SK-N-MC (cell line): ENCODE measurements around the gene DLX1.
"Not testable (repeated sequence)": the region's sequence is repeated elsewhere in the genome, so short reads cannot be mapped to it uniquely, and the experiment has no call there.

Experiments used
- DNase-seq: peaks from one replicate; pipeline ENCODE4 v3.0.0-alpha.2; 2011; ENCODE audit warnings: low read depth, low spot score
- H3K27ac ChIP-seq: fragments of 200-600 bp; sonication (generic); 2 replicates; pipeline ENCODE4 v1.5.1; 2016; ENCODE audit warnings: mixed run types
- H3K36me3 ChIP-seq: fragments of 200-600 bp; sonication (generic); 2 replicates; pipeline ENCODE4 v1.6.1; 2017; ENCODE audit warnings: antibody characterized with exemption, low read length, mixed read lengths; ENCODE audit not compliant: insufficient read depth
- H3K4me3 ChIP-seq: fragments of 200-600 bp; sonication (generic); 2 replicates; pipeline ENCODE4 v1.5.1; 2016
- H3K9ac ChIP-seq: fragments of 200-600 bp; sonication (generic); 2 replicates; pipeline ENCODE4 v1.8.0; 2017; ENCODE audit warnings: mixed run types, mixed read lengths; ENCODE audit not compliant: insufficient read length
- H3K9me3 ChIP-seq: fragments of 200-600 bp; sonication (generic); 2 replicates; pipeline ENCODE4 v1.6.1; 2017; ENCODE audit warnings: low read depth, mild to moderate bottlenecking, antibody characterized with exemption, low read length, moderate library complexity, mixed read lengths
- EZH2 ChIP-seq: fragments of 200-600 bp; sonication (generic); IDR thresholded peaks from one replicate; pipeline ENCODE4 v1.6.1; 2017; ENCODE audit warnings: antibody characterized with exemption
- FOXP2 ChIP-seq: optimal IDR thresholded peaks from 2 replicates; pipeline ENCODE3; 2011; ENCODE audit warnings: mild to moderate bottlenecking, moderate library complexity; ENCODE audit not compliant: insufficient read depth; ENCODE audit errors: extremely low read length, control extremely low read depth
- POLR2AphosphoS5 ChIP-seq: IDR thresholded peaks from 2 replicates; pipeline ENCODE4 v1.6.1; 2012; ENCODE audit warnings: mild to moderate bottlenecking, low read depth, low read length, borderline replicate concordance

Gene DLX1

GRCh38 chr2:172062402-172063004 is 22.8 kb upstream of the DLX1 start:
- no peak for DNase-seq
- Histone ChIP-seq H3K9ac (no peak overlapping the region), H3K9me3 (no peaks in the 10 kb centered on the region), H3K27ac (no peak overlapping the region), H3K4me3 (no peak overlapping the region), H3K36me3 (no peaks in the 10 kb centered on the region)
- no peak for TF ChIP-seq POLR2AphosphoS5
- TF ChIP-seq EZH2 = no peak
- TF ChIP-seq FOXP2 = no peak

DNA sequence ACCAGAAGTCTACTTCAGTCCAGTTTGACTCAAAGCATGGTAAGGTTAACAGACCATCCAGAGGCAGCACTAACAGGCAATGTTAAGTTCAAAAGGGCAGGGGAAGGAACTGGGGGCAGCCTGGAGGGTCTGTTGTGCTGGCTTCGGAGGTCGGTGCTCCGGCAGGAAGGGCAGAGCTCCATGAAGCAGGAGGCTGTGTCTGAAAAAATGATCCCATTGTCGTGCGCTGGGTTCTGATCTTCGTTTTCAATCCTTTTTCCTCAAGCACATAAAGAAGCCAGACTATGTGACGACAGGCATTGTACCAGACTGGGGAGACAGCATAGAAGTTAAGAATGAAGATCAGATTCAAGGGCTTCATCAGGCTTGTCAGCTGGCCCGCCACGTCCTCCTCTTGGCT is 21.9 kb upstream of the DLX1 start:
- Histone ChIP-seq H3K9me3 (no peaks in the 10 kb centered on the region), H3K36me3 (no peaks in the 10 kb centered on the region), H3K4me3 (no peak overlapping the region), H3K9ac (no peak overlapping the region), H3K27ac (no peak overlapping the region)
- TF ChIP-seq EZH2 (no peak), FOXP2 (no peak), POLR2AphosphoS5 (no peak)
- DNase-seq = no peak

GRCh38 chr2:172065111-172065510 is 20.2 kb upstream of the DLX1 start:
- no peak overlapping the region for H3K4me3 ChIP-seq
- H3K9me3 ChIP-seq = no peaks in the 10 kb centered on the region
- no peak overlapping the region for H3K9ac ChIP-seq
- H3K27ac ChIP-seq = no peak overlapping the region
- no peak for DNase-seq
- no peaks in the 10 kb centered on the region for H3K36me3 ChIP-seq
- no peak for TF ChIP-seq EZH2
- TF ChIP-seq POLR2AphosphoS5 = no peak
- TF ChIP-seq FOXP2 = no peak

DNA sequence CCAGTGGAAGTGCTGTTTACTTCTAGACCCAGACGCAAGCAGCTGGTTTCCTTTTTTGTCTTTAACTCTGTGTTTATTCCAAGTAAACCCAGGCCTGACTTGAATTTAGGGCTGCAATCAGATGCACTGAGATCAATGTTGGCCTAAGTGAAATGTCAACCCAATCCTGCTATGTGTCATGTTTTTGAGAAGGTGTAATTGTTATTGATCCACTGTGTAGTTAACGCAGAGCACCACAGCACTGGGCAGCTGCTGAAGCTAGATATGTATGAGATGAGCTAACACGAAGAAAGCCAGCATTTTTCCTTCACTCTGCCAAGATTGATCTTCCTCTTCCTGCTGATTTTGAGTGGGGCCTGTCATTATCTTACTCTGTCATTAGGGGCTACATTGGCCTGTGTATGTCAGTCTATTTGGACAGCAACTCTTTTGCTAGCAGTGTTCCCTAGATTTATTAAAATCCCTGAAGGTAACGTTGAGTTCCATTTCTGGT is 18.9 kb upstream of the DLX1 start:
- no peak for DNase-seq
- Histone ChIP-seq H3K9ac (no peak overlapping the region), H3K36me3 (no peaks in the 10 kb centered on the region), H3K27ac (no peak overlapping the region), H3K4me3 (no peak overlapping the region), H3K9me3 (no peaks in the 10 kb centered on the region)
- TF ChIP-seq FOXP2 = no peak
- TF ChIP-seq POLR2AphosphoS5 = no peak
- no peak for TF ChIP-seq EZH2

DNA sequence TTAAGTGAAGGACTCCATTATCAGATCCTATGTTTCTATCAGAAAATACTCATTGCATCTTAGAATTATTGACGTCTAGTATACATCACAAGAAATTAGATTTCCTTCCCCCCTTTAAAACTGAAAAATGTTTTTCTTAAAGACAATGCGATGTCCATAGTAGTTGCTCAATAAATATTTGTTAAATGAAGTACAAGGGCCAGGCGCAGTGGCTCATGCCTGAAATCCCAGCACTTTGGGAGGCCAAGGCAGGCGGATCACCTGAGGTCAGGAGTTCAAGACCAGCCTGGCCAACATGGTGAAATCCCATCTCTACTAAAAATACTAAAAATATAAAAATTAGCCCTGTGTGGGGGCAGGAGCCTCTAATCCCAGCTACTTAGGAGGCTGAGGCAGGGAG is 17.4 kb upstream of the DLX1 start:
- not testable (repeated sequence) for DNase-seq, H3K36me3 ChIP-seq, H3K4me3 ChIP-seq, H3K9ac ChIP-seq, H3K27ac ChIP-seq, H3K9me3 ChIP-seq

GRCh38 chr2:172070936-172071335 is 14.4 kb upstream of the DLX1 start:
- Histone ChIP-seq H3K9ac (no peak overlapping the region), H3K36me3 (no peaks in the 10 kb centered on the region), H3K9me3 (no peaks in the 10 kb centered on the region), H3K27ac (no peak overlapping the region), H3K4me3 (no peak overlapping the region)
- TF ChIP-seq FOXP2 (no peak), EZH2 (no peak), POLR2AphosphoS5 (no peak)
- no peak for DNase-seq

GRCh38 chr2:172072303-172072702 is 13.0 kb upstream of the DLX1 start:
- Histone ChIP-seq H3K4me3 (no peak overlapping the region), H3K9ac (no peak overlapping the region), H3K9me3 (no peaks in the 10 kb centered on the region), H3K36me3 (no peaks in the 10 kb centered on the region), H3K27ac (no peak overlapping the region)
- no peak for DNase-seq
- TF ChIP-seq FOXP2 (no peak), EZH2 (no peak), POLR2AphosphoS5 (no peak)

DNA sequence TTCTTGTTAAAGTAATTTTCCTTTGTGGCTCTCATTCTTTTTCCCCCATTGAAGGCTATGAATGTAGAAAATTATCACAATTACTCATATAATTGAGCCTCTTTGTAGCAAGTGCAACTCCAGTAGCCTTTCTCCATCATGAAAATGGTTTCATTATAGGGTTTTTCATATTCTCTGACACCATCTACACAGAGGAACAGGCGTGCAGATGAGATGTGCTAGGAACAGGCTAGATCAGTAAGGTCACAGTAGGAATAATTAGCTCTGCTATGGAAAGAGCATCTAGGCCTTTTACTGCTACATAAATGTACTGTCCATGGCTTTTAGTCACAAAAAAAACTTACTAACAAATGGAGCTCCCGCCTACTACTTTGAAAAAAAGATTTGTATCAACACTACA is 12.6 kb upstream of the DLX1 start:
- no peaks in the 10 kb centered on the region for H3K36me3 ChIP-seq
- no peak overlapping the region for H3K27ac ChIP-seq
- TF ChIP-seq POLR2AphosphoS5 (no peak), FOXP2 (no peak), EZH2 (no peak)
- no peak for DNase-seq
- no peaks in the 10 kb centered on the region for H3K9me3 ChIP-seq
- H3K9ac ChIP-seq = no peak overlapping the region
- no peak overlapping the region for H3K4me3 ChIP-seq

DNA sequence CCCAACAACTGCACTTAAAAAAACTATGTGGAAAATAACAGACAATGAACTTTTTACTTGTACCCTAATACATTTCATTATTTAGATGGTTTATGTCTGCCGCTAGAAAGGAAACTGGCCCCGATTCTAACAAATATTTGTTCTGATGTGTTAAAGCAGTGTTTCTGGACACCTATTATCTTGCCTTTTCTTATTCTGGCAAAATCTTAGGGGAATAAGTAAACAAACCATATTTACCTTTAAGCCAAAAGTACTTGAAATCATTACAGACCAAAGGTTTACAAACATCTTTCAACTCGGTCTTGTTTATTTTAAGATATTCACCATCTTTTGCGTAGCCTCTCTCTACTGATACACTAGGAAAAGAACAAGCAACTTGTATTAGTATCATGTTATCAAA is 11.8 kb upstream of the DLX1 start:
- Histone ChIP-seq H3K27ac (no peak overlapping the region), H3K9ac (no peak overlapping the region), H3K9me3 (no peaks in the 10 kb centered on the region), H3K4me3 (no peak overlapping the region), H3K36me3 (no peaks in the 10 kb centered on the region)
- no peak for DNase-seq
- TF ChIP-seq POLR2AphosphoS5 = no peak
- TF ChIP-seq EZH2 = no peak
- TF ChIP-seq FOXP2 = no peak
